CD4-positive, alpha-beta T cell (primary cell): ENCODE measurements around the gene CCNJL. TPM values are rescaled to one million over a fixed set of nuclear protein-coding genes. Genes with fewer than 3 reads are reported as not detected.

Source experiments
- ATAC-seq: fragments of 200-7000 bp; cut with Tn5 transposase; one replicate; pipeline ENCODE4 v1.10.0; 2022; ENCODE audit warnings: mild to moderate bottlenecking; ENCODE audit not compliant: poor library complexity
- CTCF ChIA-PET: fragments of 350-600 bp; sonication (Branson Sonifier 250); formaldehyde crosslinking; loops from one replicate; lab custom pipeline; 2021; ENCODE audit warnings: antibody characterized with exemption, inconsistent platforms; lab: Charles Lee
- POLR2A ChIA-PET: fragments of 350-600 bp; sonication (Branson Sonifier 250); formaldehyde crosslinking; loops from one replicate; lab custom pipeline; 2021; ENCODE audit warnings: antibody characterized with exemption, inconsistent platforms; lab: Charles Lee
- DNase-seq, 14 experiments: peaks; one replicate each; pipeline ENCODE4 v3.0.0-alpha.2; 2013 to 2020; ENCODE audit warnings: mixed read lengths in 2 of 14
- H3K27ac ChIP-seq, 2 donors: one replicate each; pipeline versions ENCODE4 v1.5.1 to v1.7.0; 2013; ENCODE audit warnings: low read length in 2 of 2, low read depth in 1 of 2, mild to moderate bottlenecking in 1 of 2
- H3K27me3 ChIP-seq, 2 experiments: 1 replicate in 1 of 2; 2 replicates in 1 of 2; pipeline versions ENCODE4 v1.6.1 to v1.7.0; 2013; ENCODE audit warnings: low read length in 2 of 2, control low read depth in 1 of 2, mild to moderate bottlenecking in 1 of 2, moderate library complexity in 1 of 2; ENCODE audit not compliant: insufficient read depth in 2 of 2, control insufficient read depth in 1 of 2
- H3K36me3 ChIP-seq: one replicate; pipeline ENCODE4 v1.6.1; 2013; ENCODE audit warnings: low read length, control low read depth; ENCODE audit not compliant: insufficient read depth
- H3K4me1 ChIP-seq: one replicate; pipeline ENCODE4 v1.6.1; 2013; ENCODE audit warnings: low read length, control low read depth; ENCODE audit not compliant: insufficient read depth
- H3K4me3 ChIP-seq: one replicate; pipeline ENCODE4 v1.5.1; 2013; ENCODE audit warnings: mild to moderate bottlenecking, low read length, moderate library complexity
- H3K9me3 ChIP-seq, 2 experiments: 1 replicate in 1 of 2; 2 replicates in 1 of 2; pipeline versions ENCODE4 v1.6.1 to v1.7.0; 2013; ENCODE audit warnings: low read length in 2 of 2, mild to moderate bottlenecking in 2 of 2, control low read depth in 1 of 2, moderate library complexity in 1 of 2; ENCODE audit not compliant: control insufficient read depth in 1 of 2, insufficient read depth in 1 of 2
- H3K27ac Mint-ChIP-seq: one replicate; pipeline ENCODE4 v1.8.0; 2020; ENCODE audit warnings: mixed read lengths
- H3K27me3 Mint-ChIP-seq: one replicate; pipeline ENCODE4 v1.8.0; 2021; ENCODE audit warnings: mixed read lengths
- H3K36me3 Mint-ChIP-seq: one replicate; pipeline ENCODE4 v1.8.0; 2021; ENCODE audit warnings: low read depth, mixed read lengths
- H3K4me1 Mint-ChIP-seq: one replicate; pipeline ENCODE4 v1.8.0; 2021; ENCODE audit warnings: low read depth, mixed read lengths
- H3K4me3 Mint-ChIP-seq: one replicate; pipeline ENCODE4 v1.8.0; 2020; ENCODE audit warnings: mild to moderate bottlenecking, mixed read lengths
- H3K9me3 Mint-ChIP-seq: one replicate; pipeline ENCODE4 v1.8.0; 2020; ENCODE audit warnings: mixed read lengths
- CTCF ChIP-seq: fragments of 200-600 bp; IDR thresholded peaks from one replicate; pipeline ENCODE4 v1.8.0; 2022; ENCODE audit warnings: antibody characterized with exemption, mild to moderate bottlenecking
- intact Hi-C, 2 experiments: fragments of 100-400 bp; cut with DNase I in 1 of 2; cut with micrococcal nuclease in 1 of 2; formaldehyde crosslinking; loops; one replicate each; pipeline versions ENCODE4 v1.15.1 to v1.9.0; 2023 to 2025; cut with DNase I, micrococcal nuclease
- total RNA-seq, 174 experiments: library from RNA in 2 of 174; stranded (reverse) in 2 of 174; gene quantifications; one replicate each; pipeline ENCODE4 v1.2.3 and lab custom pipeline; 2021 to 2026

Gene CCNJL
- total RNA-seq, 2 experiments from 2014 or later, result not detected

DNA sequence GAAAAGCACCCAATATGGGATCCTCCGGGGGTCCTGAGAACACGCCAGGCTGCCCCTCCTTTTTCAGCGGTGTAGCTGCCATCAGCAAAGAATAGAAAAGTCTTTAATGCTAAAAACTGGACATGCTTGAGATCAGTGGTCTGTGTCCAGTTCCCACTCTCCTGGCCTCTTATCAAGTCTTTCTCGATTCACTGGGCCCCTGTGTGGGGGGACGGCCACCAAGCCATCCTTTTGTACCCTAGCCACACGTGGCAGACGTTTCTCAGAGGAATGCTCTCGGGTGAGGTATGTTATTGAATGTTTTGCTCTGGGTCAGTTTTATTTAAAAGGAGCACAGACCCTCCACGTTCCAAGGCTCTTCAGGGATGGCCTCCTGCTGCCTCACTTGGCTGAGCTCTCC, 59.4 kb downstream of the CCNJL start:
- Mint-ChIP-seq H3K4me1 (no peaks in the 10 kb centered on the region), H3K36me3 (no peaks in the 10 kb centered on the region), H3K4me3 (no peak overlapping the region), H3K27ac (no peak overlapping the region), H3K9me3 (no peaks in the 10 kb centered on the region), H3K27me3 (no peaks in the 10 kb centered on the region)
- Histone ChIP-seq H3K27ac (no peak overlapping the region), H3K9me3 (no peaks in the 10 kb centered on the region), H3K4me1 (no peaks in the 10 kb centered on the region), H3K27me3 (no peaks in the 10 kb centered on the region), H3K36me3 (no peaks in the 10 kb centered on the region), H3K4me3 (no peak overlapping the region)
- CTCF ChIA-PET, result no interaction called here
- POLR2A ChIA-PET, result no interaction called here
- intact Hi-C loops, result no loop called here
- ATAC-seq (no peak), DNase-seq (no peak)
- no peak for TF ChIP-seq CTCF

- Histone ChIP-seq H3K27ac (no peak overlapping the region), H3K4me3 (no peak overlapping the region), H3K4me1 (no peaks in the 10 kb centered on the region), H3K9me3 (no peaks in the 10 kb centered on the region), H3K36me3 (no peaks in the 10 kb centered on the region), H3K27me3 (no peaks in the 10 kb centered on the region)
- Mint-ChIP-seq H3K9me3 (no peaks in the 10 kb centered on the region), H3K4me1 (no peaks in the 10 kb centered on the region), H3K36me3 (no peaks in the 10 kb centered on the region), H3K27me3 (no peaks in the 10 kb centered on the region), H3K27ac (no peak overlapping the region), H3K4me3 (no peak overlapping the region)
- DNase-seq (no peak), ATAC-seq (no peak)
- CTCF ChIA-PET, result no interaction called here
- intact Hi-C loops, result no loop called here
- TF ChIP-seq CTCF, result no peak
- POLR2A ChIA-PET, result no interaction called here
Observed at GRCh38 chr5:160251406-160252155, 60.8 kb downstream of the CCNJL start.

DNA sequence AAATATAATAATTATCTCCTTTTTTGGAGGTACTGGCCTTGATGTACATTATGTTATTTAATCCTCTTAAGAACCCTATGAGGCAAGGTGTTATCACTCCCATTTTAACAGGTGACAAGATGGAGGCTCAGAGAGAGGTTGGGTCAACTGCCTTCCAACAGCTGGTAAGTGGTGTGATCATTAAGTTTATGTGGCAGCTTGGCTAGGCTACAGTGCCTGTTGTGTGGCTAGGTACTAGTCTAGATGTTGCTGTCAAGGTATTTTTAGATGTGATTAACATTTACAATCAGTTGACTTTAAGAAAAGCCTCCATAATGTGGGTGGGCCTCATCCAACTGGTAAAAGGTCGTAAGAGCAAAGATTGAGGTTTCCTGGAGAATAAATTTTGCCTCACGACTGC, 61.5 kb downstream of the CCNJL start:
- ChIA-PET CTCF (no interaction called here), POLR2A (no interaction called here)
- H3K4me1 ChIP-seq, result no peaks in the 10 kb centered on the region
- ATAC-seq (no peak), DNase-seq (no peak)
- Mint-ChIP-seq H3K4me3 (no peak overlapping the region), H3K27ac (no peak overlapping the region), H3K36me3 (no peaks in the 10 kb centered on the region), H3K9me3 (no peaks in the 10 kb centered on the region), H3K27me3 (no peaks in the 10 kb centered on the region), H3K4me1 (no peaks in the 10 kb centered on the region)
- H3K9me3 ChIP-seq, result no peaks in the 10 kb centered on the region
- no peak overlapping the region for H3K27ac ChIP-seq
- H3K36me3 ChIP-seq, result no peaks in the 10 kb centered on the region
- H3K4me3 ChIP-seq, result no peak overlapping the region
- no peaks in the 10 kb centered on the region for H3K27me3 ChIP-seq
- no peak for TF ChIP-seq CTCF
- intact Hi-C loops, result no loop called here
